Naive thymus-derived CD8-positive, alpha-beta T cell (primary cell): ENCODE measurements around the gene SLC16A6. TPM values are rescaled to one million over a fixed set of nuclear protein-coding genes. Genes with fewer than 3 reads are reported as not detected.
"Not testable (repeated sequence)": the region's sequence is repeated elsewhere in the genome, so short reads cannot be mapped to it uniquely, and the experiment has no call there.

Experiments used
- ATAC-seq, 2 donors: fragments of 150-1000 bp; cut with Tn5 transposase in 1 of 2; sonication (Bioruptor Pico), chemical (Tn5 transposase) in 1 of 2; 1 replicate in 1 of 2; 2 replicates in 1 of 2; pipeline ENCODE4 v1.10.0; 2021; ENCODE audit warnings: mild to moderate bottlenecking in 2 of 2, moderate library complexity in 2 of 2
- POLR2A ChIA-PET: fragments of 350-600 bp; sonication (Branson Sonifier 250); formaldehyde crosslinking; loops from one replicate; lab custom pipeline; 2021; ENCODE audit warnings: antibody characterized with exemption; lab: Charles Lee
- DNase-seq, 10 donors: peaks; one replicate each; pipeline versions ENCODE4 v3.0.0 to v3.0.0-alpha.2; 2020 to 2022
- H3K27ac Mint-ChIP-seq, 10 donors: one replicate each; pipeline ENCODE4 v1.8.0; 2020 to 2022; ENCODE audit warnings: mild to moderate bottlenecking in 10 of 10, mixed read lengths in 10 of 10, moderate library complexity in 4 of 10, inconsistent platforms in 1 of 10
- H3K27me3 Mint-ChIP-seq, 5 donors: one replicate each; pipeline ENCODE4 v1.8.0; 2021 to 2022; ENCODE audit warnings: mixed read lengths in 5 of 5
- H3K36me3 Mint-ChIP-seq, 3 donors: one replicate each; pipeline ENCODE4 v1.8.0; 2020 to 2022; ENCODE audit warnings: mixed read lengths in 3 of 3, mild to moderate bottlenecking in 2 of 3, inconsistent platforms in 1 of 3
- H3K4me1 Mint-ChIP-seq, 4 donors: one replicate each; pipeline ENCODE4 v1.8.0; 2021 to 2022; ENCODE audit warnings: mixed read lengths in 4 of 4
- H3K4me3 Mint-ChIP-seq, 10 donors: one replicate each; pipeline ENCODE4 v1.8.0; 2020 to 2022; ENCODE audit warnings: mild to moderate bottlenecking in 10 of 10, mixed read lengths in 10 of 10, moderate library complexity in 6 of 10, inconsistent platforms in 1 of 10
- H3K9me3 Mint-ChIP-seq, 9 donors: one replicate each; pipeline ENCODE4 v1.8.0; 2020 to 2022; ENCODE audit warnings: mixed read lengths in 9 of 9, mild to moderate bottlenecking in 3 of 9, inconsistent platforms in 1 of 9, moderate library complexity in 1 of 9
- polyA plus RNA-seq, 3 donors: library from polyadenylated mRNA; unstranded; fragments of 300-500 nt; fragmentation: Illumina TruSeq; gene quantifications; one replicate each; pipeline ENCODE4 v1.2.3, GENCODE V29; 2021
- total RNA-seq, 8 experiments: library from RNA in 2 of 8; stranded (reverse) in 2 of 8; gene quantifications; one replicate each; pipeline ENCODE4 v1.2.3 and lab custom pipeline; 2021 to 2026

Gene SLC16A6
- total and polyA plus RNA-seq, 5 experiments from 2014 or later, result 0.61 to 6.9 (median 2.6) TPM

GRCh38 chr17:68229619-68230018 lies 61.3 kb downstream of the SLC16A6 start:
- DNase-seq (no peak), ATAC-seq (no peak)
- H3K4me3 Mint-ChIP-seq, result no peak overlapping the region
- peaks cover 0 to 39% (median 9%) of the 10 kb centered on the region in 4 donors for H3K4me1 Mint-ChIP-seq
- POLR2A ChIA-PET, result interaction anchor here (1.5 to 1.9 kb wide), 2 partner anchors 9 to 18 kb away, joined by 4 to 5 read pairs; no protein-coding TSS in a partner anchor
- H3K27me3 Mint-ChIP-seq, result no peaks in the 10 kb centered on the region
- peak overlapping the region in 2 of 10 donors; percentile 31 to 47 for H3K27ac Mint-ChIP-seq
- H3K36me3 Mint-ChIP-seq, result peaks cover 0 to 4% (median 3%) of the 10 kb centered on the region in 3 donors
- no peaks in the 10 kb centered on the region for H3K9me3 Mint-ChIP-seq

DNA sequence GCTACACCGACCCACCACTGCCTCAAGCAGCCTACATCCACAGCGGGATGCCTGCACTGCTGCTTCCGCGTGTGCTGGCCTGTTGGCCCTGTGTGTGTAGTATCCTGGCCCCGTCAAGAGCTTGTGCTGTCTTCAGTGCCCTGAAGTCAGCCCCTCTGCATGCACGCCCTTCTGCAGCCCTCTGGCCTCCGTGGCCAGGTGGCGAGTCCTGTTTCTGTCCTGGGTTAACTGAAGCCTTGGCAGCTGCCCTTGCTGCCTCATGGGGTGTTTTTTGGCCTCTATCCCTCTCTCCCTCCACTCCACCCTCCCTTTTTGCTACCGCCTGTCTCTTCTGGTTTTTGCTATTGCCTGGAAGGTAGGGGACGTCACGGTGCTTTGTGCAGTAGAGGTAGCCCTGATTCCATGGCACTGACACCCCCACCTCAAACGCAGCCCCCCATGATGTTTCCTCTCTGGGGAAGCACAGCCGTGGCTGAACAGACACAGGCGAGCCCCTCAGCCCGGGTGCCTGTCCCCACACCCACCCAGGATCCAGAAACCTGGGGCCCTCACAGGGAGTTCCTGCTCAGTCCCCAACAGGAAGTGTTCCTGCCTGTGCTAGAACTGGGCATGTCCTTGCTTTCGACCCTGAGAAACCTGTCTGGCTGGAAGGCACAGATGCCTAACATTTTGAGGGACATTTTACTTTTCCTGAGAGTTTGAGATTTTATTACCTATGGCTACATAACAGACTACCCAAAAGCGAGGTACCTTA lies 61.9 kb downstream of the SLC16A6 start:
- Mint-ChIP-seq H3K27me3 (no peaks in the 10 kb centered on the region), H3K9me3 (no peaks in the 10 kb centered on the region), H3K36me3 (peaks cover 0 to 4% (median 3%) of the 10 kb centered on the region in 3 donors), H3K4me3 (no peak overlapping the region), H3K4me1 (peaks cover 0 to 41% (median 9%) of the 10 kb centered on the region in 4 donors), H3K27ac (peak overlapping the region in 6 of 10 donors; percentile 6 to 81 (median 62))
- no peak for DNase-seq
- ATAC-seq, result no peak
- POLR2A ChIA-PET, result interaction anchor here (1.5 to 1.9 kb wide), 2 partner anchors 9 to 18 kb away, joined by 4 to 5 read pairs; no protein-coding TSS in a partner anchor

- not testable (repeated sequence) for DNase-seq, H3K27me3 Mint-ChIP-seq, H3K4me3 Mint-ChIP-seq, H3K36me3 Mint-ChIP-seq, H3K9me3 Mint-ChIP-seq, ATAC-seq
- peaks cover 0 to 44% (median 9%) of the 10 kb centered on the region in 4 donors for H3K4me1 Mint-ChIP-seq
- POLR2A ChIA-PET, result interaction anchor here (1.9 kb wide), 1 partner anchor 10 kb away, joined by 5 read pairs; no protein-coding TSS in a partner anchor
- peak overlapping the region in 5 of 10 donors; percentile 0 to 72 (median 56) for H3K27ac Mint-ChIP-seq
Measured at GRCh38 chr17:68228039-68228680, 62.8 kb downstream of the SLC16A6 start.

DNA sequence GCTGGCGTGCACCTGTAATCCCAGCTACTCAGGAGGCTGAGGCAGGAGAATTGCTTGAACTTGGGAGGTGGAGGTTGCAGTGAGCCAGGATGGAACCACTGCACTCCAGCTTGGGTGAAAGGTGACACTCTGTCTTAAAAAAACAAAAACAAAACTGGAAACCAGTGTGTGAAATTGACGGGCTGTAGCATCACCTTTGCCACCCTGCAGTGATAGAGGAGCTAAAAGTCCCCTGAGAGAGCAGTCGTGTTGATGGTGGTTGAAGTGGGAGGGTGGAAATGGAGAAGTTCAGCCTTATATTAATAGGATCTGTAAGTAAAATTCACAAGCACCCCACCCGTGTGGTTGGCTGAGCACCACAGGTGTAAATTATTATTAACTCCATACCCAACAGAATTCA lies 65.9 kb downstream of the SLC16A6 start:
- DNase-seq, result not testable (repeated sequence)

DNA sequence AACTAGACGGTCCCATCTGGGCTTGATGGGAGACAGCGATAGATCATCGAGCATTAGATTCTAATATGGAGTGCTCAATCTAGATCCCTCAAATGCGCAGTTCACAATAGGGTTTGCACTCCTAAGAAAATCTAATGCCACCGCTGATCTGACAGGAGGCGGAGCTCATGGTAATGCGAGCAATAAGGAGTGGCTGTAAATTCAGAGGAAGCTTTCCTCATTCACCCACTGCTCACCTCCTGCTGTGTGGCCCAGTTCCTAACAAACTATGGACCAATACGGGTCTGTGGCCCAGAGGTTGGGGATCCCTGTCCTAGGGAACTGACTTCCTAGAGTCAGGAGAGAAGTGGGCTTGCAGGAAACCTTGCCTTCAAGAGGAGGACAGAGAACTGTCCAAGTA lies 68.3 kb downstream of the SLC16A6 start:
- ATAC-seq (no peak), DNase-seq (no peak)
- no peaks in the 10 kb centered on the region for H3K27me3 Mint-ChIP-seq
- POLR2A ChIA-PET, result no interaction called here
- peaks cover 0 to 21% (median 12%) of the 10 kb centered on the region in 3 donors for H3K36me3 Mint-ChIP-seq
- H3K4me3 Mint-ChIP-seq, result peak overlapping the region in 1 of 10 donors; percentile 42
- H3K4me1 Mint-ChIP-seq, result peaks cover 5 to 51% (median 11%) of the 10 kb centered on the region in 4 donors
- H3K9me3 Mint-ChIP-seq, result peaks cover 0 to 1% (median 0%) of the 10 kb centered on the region in 9 donors
- peak overlapping the region in 6 of 10 donors; percentile 48 to 94 (median 72) for H3K27ac Mint-ChIP-seq

More for the DNA sequence above, 65.9 kb downstream of the SLC16A6 start:
- not testable (repeated sequence) for H3K36me3 Mint-ChIP-seq, ATAC-seq, H3K27me3 Mint-ChIP-seq, H3K9me3 Mint-ChIP-seq
- H3K27ac Mint-ChIP-seq, result peak overlapping the region in 5 of 10 donors; percentile 29 to 92 (median 60)
- H3K4me1 Mint-ChIP-seq, result peaks cover 0 to 57% (median 16%) of the 10 kb centered on the region in 4 donors
- peak overlapping the region in 1 of 10 donors; percentile 32 for H3K4me3 Mint-ChIP-seq
- POLR2A ChIA-PET, result interaction anchor here (1.2 to 1.5 kb wide), 2 partner anchors 13 to 18 kb away, joined by 3 to 4 read pairs; no protein-coding TSS in a partner anchor

- POLR2A ChIA-PET, result no interaction called here
- Mint-ChIP-seq H3K27ac (peak overlapping the region in 5 of 10 donors; percentile 14 to 75 (median 46)), H3K36me3 (peaks cover 0 to 21% (median 10%) of the 10 kb centered on the region in 3 donors), H3K27me3 (no peaks in the 10 kb centered on the region), H3K9me3 (peaks cover 0 to 1% (median 0%) of the 10 kb centered on the region in 9 donors), H3K4me1 (peaks cover 5 to 52% (median 11%) of the 10 kb centered on the region in 4 donors), H3K4me3 (peak overlapping the region in 1 of 10 donors; percentile 51)
- ATAC-seq, result no peak
- no peak for DNase-seq
Measured at GRCh38 chr17:68221786-68222185, 69.1 kb downstream of the SLC16A6 start.

DNA sequence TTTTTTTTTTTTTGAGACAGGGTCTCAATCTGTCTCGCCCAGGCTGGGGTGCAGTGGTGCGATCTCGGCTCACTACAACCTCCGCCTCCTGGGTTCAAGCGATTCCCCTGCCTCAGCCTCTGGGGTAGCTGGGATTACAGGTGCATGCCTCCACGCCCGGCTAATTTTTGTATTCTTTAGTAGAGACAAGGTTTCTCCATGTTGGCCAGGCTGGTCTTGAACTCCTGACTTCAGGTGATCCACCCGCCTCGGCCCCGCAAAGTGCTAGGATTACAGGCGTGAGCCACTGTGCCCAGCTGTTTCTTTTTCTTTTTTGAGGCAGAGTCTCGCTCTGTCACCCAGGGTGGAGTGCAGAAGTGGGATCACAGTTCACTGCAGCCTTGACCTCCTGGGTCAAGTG lies 70.1 kb downstream of the SLC16A6 start:
- not testable (repeated sequence) for H3K27ac Mint-ChIP-seq, ATAC-seq, H3K27me3 Mint-ChIP-seq, DNase-seq, H3K9me3 Mint-ChIP-seq
- H3K4me3 Mint-ChIP-seq, result peak overlapping the region in 1 of 10 donors; percentile 36
- peaks cover 0 to 21% (median 10%) of the 10 kb centered on the region in 3 donors for H3K36me3 Mint-ChIP-seq
- H3K4me1 Mint-ChIP-seq, result peaks cover 5 to 50% (median 11%) of the 10 kb centered on the region in 4 donors
- POLR2A ChIA-PET, result interaction anchor here (0.6 to 1.2 kb wide), 2 partner anchors 17 to 161 kb away, joined by 3 to 4 read pairs; no protein-coding TSS in a partner anchor

DNA sequence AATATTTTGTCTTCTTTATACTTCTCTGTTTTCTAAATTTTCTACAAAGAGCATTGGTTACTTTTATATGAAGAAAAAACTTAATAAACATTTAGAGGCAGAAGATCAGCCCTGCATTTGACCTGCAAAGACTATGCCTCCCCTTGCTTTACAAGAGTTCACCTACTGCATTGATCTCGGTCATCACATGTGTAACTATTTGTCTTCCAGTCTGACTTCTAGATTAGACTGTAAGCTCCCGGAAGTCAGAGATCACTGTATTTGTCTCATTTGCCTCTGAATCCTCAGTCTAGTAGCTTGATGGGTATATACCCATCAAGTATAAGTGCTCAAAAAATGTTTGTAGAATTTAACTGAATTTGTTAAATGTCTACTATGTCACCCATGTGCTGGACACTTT lies 70.7 kb downstream of the SLC16A6 start:
- not testable (repeated sequence) for ATAC-seq, DNase-seq, H3K9me3 Mint-ChIP-seq, H3K27me3 Mint-ChIP-seq
- peaks cover 5 to 46% (median 11%) of the 10 kb centered on the region in 4 donors for H3K4me1 Mint-ChIP-seq
- peak overlapping the region in 1 of 10 donors; percentile 15 for H3K27ac Mint-ChIP-seq
- peaks cover 0 to 25% (median 10%) of the 10 kb centered on the region in 3 donors for H3K36me3 Mint-ChIP-seq
- POLR2A ChIA-PET, result interaction anchor here (0.6 to 1.2 kb wide), 2 partner anchors 18 to 161 kb away, joined by 3 to 4 read pairs; no protein-coding TSS in a partner anchor
- H3K4me3 Mint-ChIP-seq, result peak overlapping the region in 1 of 10 donors; percentile 36

DNA sequence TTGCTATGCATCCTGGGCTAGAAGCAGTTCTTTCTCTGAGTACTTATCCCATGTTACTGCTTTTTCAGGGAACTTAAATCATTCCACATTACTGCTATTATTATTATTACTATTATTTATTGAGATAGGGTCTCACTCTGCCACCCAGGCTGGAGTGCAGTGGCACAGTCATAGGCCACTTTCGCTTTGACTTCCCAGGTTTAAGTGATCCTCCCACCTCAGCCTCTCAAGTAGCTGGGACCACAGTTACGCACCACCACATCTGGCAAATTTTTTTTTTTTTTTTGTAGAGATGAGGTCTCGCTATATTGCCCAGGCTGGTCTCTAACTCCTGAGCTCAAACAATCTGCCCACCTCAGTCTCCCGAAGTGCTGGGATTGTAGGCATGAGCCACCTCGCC lies 71.5 kb downstream of the SLC16A6 start:
- H3K27me3 Mint-ChIP-seq, H3K9me3 Mint-ChIP-seq, DNase-seq, H3K4me3 Mint-ChIP-seq, ATAC-seq, POLR2A ChIA-PET: not testable (repeated sequence)
- H3K4me1 Mint-ChIP-seq, result peaks cover 5 to 44% (median 12%) of the 10 kb centered on the region in 4 donors
- peaks cover 0 to 31% (median 10%) of the 10 kb centered on the region in 3 donors for H3K36me3 Mint-ChIP-seq
- peak overlapping the region in 1 of 10 donors; percentile 67 for H3K27ac Mint-ChIP-seq

Other genes with a start within 250 kb of the SLC16A6 start
- 10 to 100 TPM; 72.4 to 72.7 TPM for gene AMZ2, start 43.1 kb downstream of the SLC16A6 start, total RNA-seq
- 100 to 1,000 TPM in 1 of 3 donors, 10 to 100 TPM in 2; 89.0 to 125 (median 94.6) TPM for gene AMZ2, start 43.1 kb downstream of the SLC16A6 start, polyA plus RNA-seq
- 10 to 100 TPM; 12.1 to 15.1 TPM for gene ARSG, start 368 bp upstream of the SLC16A6 start, total RNA-seq
- gene ARSG, start 368 bp upstream of the SLC16A6 start, polyA plus RNA-seq, result 10 to 100 TPM; 10.4 to 13.7 (median 12.9) TPM
- 1 to 10 TPM; 3.2 to 3.5 TPM for gene WIPI1, start 166.4 kb upstream of the SLC16A6 start, total RNA-seq
- 1 to 10 TPM; 2.5 to 8.3 (median 2.7) TPM for gene WIPI1, start 166.4 kb upstream of the SLC16A6 start, polyA plus RNA-seq
- 100 to 1,000 TPM; 145 to 157 TPM for gene PRKAR1A, start 221.3 kb upstream of the SLC16A6 start, total RNA-seq
- gene PRKAR1A, start 221.3 kb upstream of the SLC16A6 start, polyA plus RNA-seq, result 100 to 1,000 TPM; 153 to 203 (median 175) TPM